ENCODE data around the gene SULT1A2. TPM values are rescaled to one million over a fixed set of nuclear protein-coding genes. Genes with fewer than 3 reads are reported as not detected.

SULT1A2 gene
- total RNA-seq, 1 experiment from 2014 or later, result not detected

GRCh38 chr16:28569968-28570752, 26.7 kb downstream of the SULT1A2 start:
- TF ChIP-seq, protein P1, sequence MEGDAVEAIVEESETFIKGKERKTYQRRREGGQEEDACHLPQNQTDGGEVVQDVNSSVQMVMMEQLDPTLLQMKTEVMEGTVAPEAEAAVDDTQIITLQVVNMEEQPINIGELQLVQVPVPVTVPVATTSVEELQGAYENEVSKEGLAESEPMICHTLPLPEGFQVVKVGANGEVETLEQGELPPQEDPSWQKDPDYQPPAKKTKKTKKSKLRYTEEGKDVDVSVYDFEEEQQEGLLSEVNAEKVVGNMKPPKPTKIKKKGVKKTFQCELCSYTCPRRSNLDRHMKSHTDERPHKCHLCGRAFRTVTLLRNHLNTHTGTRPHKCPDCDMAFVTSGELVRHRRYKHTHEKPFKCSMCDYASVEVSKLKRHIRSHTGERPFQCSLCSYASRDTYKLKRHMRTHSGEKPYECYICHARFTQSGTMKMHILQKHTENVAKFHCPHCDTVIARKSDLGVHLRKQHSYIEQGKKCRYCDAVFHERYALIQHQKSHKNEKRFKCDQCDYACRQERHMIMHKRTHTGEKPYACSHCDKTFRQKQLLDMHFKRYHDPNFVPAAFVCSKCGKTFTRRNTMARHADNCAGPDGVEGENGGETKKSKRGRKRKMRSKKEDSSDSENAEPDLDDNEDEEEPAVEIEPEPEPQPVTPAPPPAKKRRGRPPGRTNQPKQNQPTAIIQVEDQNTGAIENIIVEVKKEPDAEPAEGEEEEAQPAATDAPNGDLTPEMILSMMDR (IDR thresholded peaks at IDR 0.05), result no peak
- TF ChIP-seq, protein P2, sequence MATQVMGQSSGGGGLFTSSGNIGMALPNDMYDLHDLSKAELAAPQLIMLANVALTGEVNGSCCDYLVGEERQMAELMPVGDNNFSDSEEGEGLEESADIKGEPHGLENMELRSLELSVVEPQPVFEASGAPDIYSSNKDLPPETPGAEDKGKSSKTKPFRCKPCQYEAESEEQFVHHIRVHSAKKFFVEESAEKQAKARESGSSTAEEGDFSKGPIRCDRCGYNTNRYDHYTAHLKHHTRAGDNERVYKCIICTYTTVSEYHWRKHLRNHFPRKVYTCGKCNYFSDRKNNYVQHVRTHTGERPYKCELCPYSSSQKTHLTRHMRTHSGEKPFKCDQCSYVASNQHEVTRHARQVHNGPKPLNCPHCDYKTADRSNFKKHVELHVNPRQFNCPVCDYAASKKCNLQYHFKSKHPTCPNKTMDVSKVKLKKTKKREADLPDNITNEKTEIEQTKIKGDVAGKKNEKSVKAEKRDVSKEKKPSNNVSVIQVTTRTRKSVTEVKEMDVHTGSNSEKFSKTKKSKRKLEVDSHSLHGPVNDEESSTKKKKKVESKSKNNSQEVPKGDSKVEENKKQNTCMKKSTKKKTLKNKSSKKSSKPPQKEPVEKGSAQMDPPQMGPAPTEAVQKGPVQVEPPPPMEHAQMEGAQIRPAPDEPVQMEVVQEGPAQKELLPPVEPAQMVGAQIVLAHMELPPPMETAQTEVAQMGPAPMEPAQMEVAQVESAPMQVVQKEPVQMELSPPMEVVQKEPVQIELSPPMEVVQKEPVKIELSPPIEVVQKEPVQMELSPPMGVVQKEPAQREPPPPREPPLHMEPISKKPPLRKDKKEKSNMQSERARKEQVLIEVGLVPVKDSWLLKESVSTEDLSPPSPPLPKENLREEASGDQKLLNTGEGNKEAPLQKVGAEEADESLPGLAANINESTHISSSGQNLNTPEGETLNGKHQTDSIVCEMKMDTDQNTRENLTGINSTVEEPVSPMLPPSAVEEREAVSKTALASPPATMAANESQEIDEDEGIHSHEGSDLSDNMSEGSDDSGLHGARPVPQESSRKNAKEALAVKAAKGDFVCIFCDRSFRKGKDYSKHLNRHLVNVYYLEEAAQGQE (IDR thresholded peaks at IDR 0.05; ENCODE audit: insufficient read depth in 1 of 2, low read depth in 2 of 2, low read length in 1 of 2), result no peak
- Histone ChIP-seq H3K4me3 (ENCODE audit: low read depth in 2 of 2, low read length in 2 of 2) (no peak overlapping the region), H3K36me3 (ENCODE audit: control insufficient read depth, insufficient read depth, low read length) (no peaks in the 10 kb centered on the region), H3K27me3 (ENCODE audit: control insufficient read depth, insufficient read depth, low read length) (no peaks in the 10 kb centered on the region), H3K4me1 (ENCODE audit: control insufficient read depth, insufficient read depth, low read length) (no peaks in the 10 kb centered on the region), H3K27ac (ENCODE audit: low read length) (no peak overlapping the region), H3K9me3 (ENCODE audit: control insufficient read depth, insufficient read depth, low read depth, low read length) (peaks cover 7% of the 10 kb centered on the region; the same call in 1 of the 2 replicates)
- POLR2A ChIA-PET, result no interaction called here
- no peak for ATAC-seq
- in situ Hi-C loops (cut with HindIII; ENCODE audit: low pct_unique_long_range_greater_than_20kb, low sequenced_read_pairs) (no loop called here), intact Hi-C loops (cut with micrococcal nuclease; ENCODE audit: unreplicated experiment) (no loop called here)
- CTCF ChIA-PET, result no interaction called here
- DNase-seq (ENCODE audit: low read depth, low spot score), result no peak
- BruUV-seq (replicated peaks), result no TSS peak

DNA sequence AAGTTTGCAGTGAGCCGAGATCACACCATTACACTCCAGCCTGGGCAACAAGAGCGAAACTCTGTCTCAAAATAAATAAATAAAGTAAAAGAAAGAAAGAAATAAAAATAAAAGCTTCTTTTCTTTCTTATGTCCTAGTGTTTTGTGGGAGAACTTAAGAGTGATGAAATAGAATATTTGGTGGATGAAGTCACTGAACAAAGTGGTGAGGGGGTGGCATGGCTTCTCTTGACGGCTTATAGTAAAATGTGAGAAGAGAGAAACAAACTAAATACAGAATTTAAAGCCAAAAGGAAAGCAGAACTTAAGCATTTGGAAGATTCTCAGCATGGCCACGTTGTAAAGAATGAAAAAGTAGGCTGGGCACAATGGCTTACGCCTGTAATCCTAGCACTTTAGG, 27.8 kb downstream of the SULT1A2 start:
- TF ChIP-seq, protein P2 (IDR thresholded peaks at IDR 0.05; ENCODE audit: insufficient read depth in 1 of 2, low read depth in 2 of 2, low read length in 1 of 2), result no peak
- TF ChIP-seq, protein P1 (IDR thresholded peaks at IDR 0.05), result no peak
- Histone ChIP-seq H3K9me3 (ENCODE audit: control insufficient read depth, insufficient read depth, low read depth, low read length) (peaks cover 7% of the 10 kb centered on the region; the same call in 1 of the 2 replicates), H3K4me1 (ENCODE audit: control insufficient read depth, insufficient read depth, low read length) (no peaks in the 10 kb centered on the region), H3K27ac (ENCODE audit: low read length) (no peak overlapping the region), H3K27me3 (ENCODE audit: control insufficient read depth, insufficient read depth, low read length) (no peaks in the 10 kb centered on the region), H3K4me3 (ENCODE audit: low read depth in 2 of 2, low read length in 2 of 2) (no peak overlapping the region), H3K36me3 (ENCODE audit: control insufficient read depth, insufficient read depth, low read length) (no peaks in the 10 kb centered on the region)
- in situ Hi-C loops (cut with HindIII; ENCODE audit: low pct_unique_long_range_greater_than_20kb, low sequenced_read_pairs) (no loop called here), intact Hi-C loops (cut with micrococcal nuclease; ENCODE audit: unreplicated experiment) (no loop called here)
- POLR2A ChIA-PET, result no interaction called here
- no peak for ATAC-seq
- BruUV-seq (replicated peaks), result no TSS peak
- DNase-seq (ENCODE audit: low read depth, low spot score), result no peak
- CTCF ChIA-PET, result no interaction called here

Measured in Panc1 (cell line).